Hypothalamus (tissue), 51 donors: ENCODE data around the gene KLF13.

ENCODE experiments used
- DNase-seq, 51 donors: peaks; one replicate each; lab custom pipeline; 2025; lab: John Stamatoyannopoulos, UW

The KLF13 gene

GRCh38 chr15:31374489-31374888 is 47.9 kb downstream of the KLF13 start:
- DNase-seq = no peak

GRCh38 chr15:31374986-31375385 is 48.4 kb downstream of the KLF13 start:
- no peak for DNase-seq

- DNase-seq = no peak
These were observed 49.1 kb downstream of the KLF13 start for GRCh38 chr15:31375772-31376171.

DNA sequence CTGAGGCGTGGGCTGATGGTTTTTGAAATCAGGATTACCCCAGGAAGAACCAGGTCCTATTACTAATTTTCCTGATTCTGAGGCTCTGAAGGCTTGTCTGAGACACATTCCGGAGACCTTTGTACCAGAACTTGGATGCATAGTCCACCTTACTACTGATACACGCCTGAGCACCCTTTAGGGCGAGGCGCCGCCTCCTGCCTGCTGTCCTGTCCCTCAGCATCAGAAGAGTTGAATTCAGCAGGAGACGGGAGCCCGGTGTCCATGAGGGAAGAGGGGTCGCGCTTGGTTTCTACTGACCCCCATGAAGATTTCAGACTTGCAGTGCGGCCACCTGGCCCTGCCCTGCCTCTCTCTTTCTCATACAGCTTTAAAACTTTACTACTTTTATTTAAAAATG is 49.9 kb downstream of the KLF13 start:
- no peak for DNase-seq

- DNase-seq = no peak
These were observed 50.4 kb downstream of the KLF13 start for GRCh38 chr15:31377030-31377429.

GRCh38 chr15:31378363-31378903 is 51.8 kb downstream of the KLF13 start:
- DNase-seq = no peak

GRCh38 chr15:31379042-31379441 is 52.4 kb downstream of the KLF13 start:
- DNase-seq = peak in 2 of 51 donors; percentile 14 to 31

DNA sequence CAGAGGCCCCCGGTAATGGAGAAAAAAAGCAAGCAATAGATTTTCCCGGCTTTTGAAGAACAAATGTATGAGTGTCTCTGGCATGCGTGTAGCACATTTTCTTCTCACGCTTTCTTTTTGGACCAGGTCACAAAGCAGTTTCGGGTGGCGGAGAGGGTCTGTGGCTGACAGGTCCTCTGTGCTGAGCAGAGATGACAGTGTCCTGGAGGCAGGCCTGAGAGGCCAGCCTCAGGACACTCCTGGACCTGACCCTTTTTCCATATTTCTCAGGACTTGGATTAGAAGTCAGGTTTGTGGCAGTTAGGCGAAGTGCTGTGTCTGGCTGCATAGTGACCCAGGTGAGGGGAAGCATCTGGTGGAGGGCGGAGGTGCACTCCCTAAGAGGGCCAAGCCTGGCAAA is 52.9 kb downstream of the KLF13 start:
- DNase-seq = no peak

DNA sequence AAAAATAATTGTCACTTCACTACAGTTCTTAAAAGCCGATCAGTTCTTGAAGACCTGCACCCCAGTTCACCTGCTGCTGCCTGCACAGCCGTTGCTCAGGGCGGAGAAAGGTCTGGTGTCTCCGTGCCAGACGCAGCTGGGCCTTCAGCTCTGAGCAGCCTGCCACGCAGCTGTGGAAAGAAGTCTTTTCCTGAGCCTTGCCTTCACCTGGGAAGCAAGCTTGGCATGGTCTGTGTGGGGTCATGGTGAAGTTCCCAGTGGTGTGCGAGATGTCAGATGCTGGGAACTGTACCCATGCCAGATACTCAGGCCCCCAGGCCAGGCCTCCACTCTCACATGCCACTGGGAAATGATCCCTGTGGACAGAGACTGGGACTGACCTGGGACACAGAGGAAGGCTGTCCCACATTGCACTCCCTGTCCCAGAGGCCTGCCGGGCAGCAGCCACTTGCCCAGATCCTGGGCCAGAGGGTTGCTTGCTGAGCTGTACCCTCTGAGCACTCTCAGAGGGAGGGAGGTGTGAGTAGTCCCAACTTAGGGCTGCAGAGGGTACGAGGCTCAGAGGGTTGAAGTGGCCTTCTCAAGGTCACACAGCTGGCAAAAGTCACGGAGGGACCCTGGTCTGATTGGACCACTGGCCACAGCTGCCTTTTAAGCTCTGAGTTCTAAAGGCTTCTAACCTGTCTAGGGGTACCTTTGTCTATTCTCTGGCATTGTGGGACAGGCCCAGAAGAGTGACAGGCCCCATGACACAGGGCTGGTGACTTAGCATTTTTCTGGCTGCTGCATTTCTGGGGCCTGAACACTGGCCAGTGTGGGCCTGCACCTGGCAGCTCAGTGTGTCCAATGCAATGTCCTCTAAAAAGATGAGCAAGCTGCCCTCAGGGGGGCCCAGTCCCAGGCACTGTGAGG is 55.4 kb downstream of the KLF13 start:
- DNase-seq = no peak

DNA sequence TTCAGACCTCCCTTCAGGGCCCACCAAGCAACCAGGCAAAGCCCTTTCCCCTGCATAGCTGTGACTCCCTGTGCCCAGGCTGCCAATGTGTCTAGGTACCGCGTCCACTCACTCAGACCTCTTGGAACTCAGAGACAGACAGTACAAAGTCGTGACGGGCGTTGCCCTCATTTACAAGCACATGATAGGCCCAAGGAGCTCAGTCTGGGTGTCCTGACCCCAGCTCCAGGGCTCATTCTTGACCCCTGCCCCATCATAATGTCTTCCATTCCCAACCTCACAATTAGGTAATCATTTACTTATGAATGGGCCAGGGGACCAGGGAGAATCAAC is 56.0 kb downstream of the KLF13 start:
- DNase-seq = no peak

DNA sequence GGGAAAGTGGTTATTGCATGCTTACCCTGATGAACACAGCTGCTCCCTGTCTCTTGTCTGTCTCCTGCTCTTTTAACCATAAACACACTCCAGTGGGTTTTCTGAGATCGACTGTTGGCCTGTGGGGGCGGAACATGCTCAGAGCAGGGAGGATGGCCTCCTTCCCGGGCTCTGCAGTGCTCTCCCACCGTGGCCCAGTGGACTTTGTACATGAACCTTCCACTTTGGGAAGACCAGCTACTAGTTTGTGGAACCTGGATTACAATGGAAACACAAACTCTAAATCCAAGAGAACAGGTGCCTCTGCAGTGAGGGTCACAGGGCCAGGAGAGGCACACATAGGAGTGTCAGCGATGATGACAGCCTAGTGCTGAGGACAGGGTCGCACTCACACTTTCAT is 56.5 kb downstream of the KLF13 start:
- DNase-seq = no peak

- DNase-seq = no peak
These were observed 57.9 kb downstream of the KLF13 start for GRCh38 chr15:31384568-31384967.

DNA sequence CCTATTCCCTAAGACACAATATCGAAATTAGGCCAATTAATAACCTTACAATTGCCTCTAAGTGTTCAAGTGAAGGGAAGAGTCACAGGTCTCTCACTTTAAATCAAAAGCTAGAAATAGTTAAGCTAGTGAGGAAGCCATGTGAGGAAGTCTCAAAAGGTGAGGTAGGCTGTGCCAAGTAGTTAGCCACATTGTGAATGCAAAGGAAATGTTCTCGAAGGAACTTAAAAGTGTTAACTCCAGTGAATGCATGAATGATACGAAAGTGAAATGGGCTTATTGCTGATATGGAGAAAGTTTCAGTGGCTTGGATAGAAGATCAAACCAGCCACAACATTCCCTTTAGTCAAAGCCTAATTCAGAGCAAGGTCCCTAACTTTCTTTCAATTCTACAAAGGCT is 59.1 kb downstream of the KLF13 start:
- DNase-seq = no peak

- DNase-seq = no peak
These were observed 60.5 kb downstream of the KLF13 start for GRCh38 chr15:31387092-31387478.

DNA sequence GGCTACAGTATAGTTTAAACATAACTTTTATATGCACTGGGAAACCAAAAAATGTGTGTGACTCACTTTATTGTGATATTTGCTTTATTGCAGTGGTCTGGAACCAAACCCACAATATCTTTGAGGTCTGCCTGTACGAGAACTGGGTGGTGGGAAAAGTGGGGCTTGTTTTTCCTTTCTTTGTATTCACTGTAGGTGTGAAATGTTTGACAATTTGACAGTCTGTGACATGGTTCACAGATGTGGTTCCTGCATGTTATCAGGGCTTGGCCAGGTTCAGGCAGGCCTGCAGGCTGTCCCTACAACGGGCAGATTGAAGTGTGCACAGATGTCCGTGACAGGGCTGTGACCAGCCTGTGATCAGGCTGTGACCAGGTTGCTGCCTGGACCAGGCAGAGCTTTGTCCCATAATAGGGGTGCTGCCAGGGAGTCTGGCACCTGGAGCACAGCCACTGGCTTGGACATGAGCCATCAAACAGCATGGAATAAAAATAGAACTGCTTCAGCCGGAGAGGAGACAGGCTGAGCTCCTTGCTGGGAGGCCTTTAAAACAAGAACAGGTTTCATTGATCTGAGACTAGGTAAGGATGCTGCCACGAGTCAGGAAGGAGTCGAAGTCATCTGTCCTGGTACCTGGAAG is 61.0 kb downstream of the KLF13 start:
- peak in 16 of 51 donors; percentile 4 to 61 (median 34) for DNase-seq

- no peak for DNase-seq
These were observed 62.9 kb downstream of the KLF13 start for GRCh38 chr15:31389576-31389975.

DNA sequence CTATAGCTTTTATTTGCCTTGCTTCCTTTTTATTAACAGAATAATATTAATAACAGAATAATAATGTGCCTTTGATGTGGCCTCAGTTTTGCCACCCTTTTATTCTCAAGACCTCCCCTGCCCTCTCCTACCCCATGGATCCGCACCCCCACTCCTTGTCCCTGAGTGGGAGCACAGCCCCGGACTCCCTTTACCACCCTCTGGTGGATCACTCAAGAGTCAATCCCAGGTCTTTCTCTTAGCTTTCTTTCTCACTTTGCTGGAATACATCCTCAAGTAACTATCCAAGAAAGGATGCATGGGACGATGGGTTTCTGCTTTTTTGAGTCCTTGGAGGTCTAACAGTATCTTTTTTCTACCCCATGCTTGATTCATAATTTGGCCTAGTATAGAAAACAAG is 63.4 kb downstream of the KLF13 start:
- no peak for DNase-seq

DNA sequence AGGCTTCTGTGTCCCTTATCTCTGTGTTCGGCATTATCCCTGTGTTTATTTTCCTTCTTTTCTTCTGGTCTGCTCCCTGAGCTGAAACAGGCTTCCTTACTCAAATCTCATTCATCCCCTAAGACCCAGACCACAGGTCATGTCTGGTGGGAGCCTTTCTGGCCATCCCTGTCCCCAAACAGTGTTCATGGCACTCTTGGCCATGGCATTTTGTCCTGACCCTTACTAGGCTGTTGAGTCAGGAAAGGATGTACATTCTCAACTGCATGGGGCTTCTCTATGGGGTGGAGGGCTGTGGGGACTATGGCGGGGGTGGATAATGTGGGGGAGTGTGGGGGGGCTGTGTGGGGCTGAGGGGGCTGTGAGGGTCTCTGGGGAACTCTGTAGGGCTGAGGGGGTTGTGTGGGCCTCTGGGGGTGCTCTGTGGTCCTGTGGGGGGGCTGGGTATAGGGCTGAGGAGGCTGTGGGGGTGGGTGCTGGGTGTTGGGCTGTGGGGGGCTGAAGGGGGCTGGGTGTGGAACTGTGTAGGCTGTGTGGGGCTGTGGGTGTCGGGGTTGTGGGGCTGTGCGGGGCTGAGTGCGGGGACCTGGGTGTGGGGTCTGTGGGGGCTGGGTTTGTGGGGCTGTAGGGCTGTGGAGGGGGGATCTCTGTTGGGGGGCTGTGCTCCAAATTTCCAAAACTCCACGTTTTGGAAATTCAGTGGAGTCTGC is 64.3 kb downstream of the KLF13 start:
- DNase-seq = no peak

- DNase-seq = peak in 27 of 51 donors; percentile 20 to 67 (median 41)
These were observed 65.3 kb downstream of the KLF13 start for GRCh38 chr15:31391687-31392671.

DNA sequence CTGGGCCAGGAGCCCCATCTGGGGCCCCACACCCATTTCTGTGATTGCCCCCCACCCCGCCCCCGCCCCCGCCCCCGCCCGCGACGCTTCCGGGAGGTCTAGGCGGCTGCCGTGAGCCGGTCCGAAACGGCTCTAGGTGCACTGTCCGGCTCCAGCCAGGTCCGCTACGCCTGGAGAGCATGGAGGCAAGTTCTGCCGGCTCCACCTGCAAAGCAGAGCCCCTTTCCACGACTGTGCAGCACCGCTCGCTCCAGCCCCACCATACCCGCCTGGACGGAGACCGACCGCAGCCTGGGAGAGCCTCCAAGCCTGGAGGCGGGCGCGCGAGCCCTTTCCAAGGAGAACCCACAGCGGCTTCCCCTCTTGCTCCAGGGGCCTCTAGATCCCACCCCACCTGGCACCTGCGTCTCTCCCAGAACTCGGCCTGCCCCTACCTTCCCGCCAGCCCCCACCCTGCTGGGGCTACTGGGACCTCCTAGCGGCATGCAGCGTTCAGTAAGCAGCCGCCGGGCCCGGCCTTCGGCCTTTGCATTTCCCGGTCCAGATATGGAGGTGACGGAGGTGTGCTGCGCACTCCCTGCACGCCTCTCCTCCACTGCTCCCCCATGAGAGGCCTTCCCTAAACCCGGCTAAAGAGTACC is 66.2 kb downstream of the KLF13 start:
- peak in 1 of 51 donors; percentile 22 for DNase-seq
